GM18499 (cell line): ENCODE measurements around the gene RFX4.

Experiments
- ATAC-seq: cut with Tn5 transposase; IDR thresholded peaks from one replicate; pipeline ENCODE4 v1.9.1; 2021; ENCODE audit warnings: moderate number of reproducible peaks; ENCODE audit not compliant: insufficient read depth, unreplicated experiment

Gene RFX4

GRCh38 chr12:106582641-106583230 is at the start of gene RFX4:
Gene RFX4 (plus strand): TSS chr12:106583004. CDS start chr12:106583321, 317 bp downstream.
- ATAC-seq = no peak

DNA sequence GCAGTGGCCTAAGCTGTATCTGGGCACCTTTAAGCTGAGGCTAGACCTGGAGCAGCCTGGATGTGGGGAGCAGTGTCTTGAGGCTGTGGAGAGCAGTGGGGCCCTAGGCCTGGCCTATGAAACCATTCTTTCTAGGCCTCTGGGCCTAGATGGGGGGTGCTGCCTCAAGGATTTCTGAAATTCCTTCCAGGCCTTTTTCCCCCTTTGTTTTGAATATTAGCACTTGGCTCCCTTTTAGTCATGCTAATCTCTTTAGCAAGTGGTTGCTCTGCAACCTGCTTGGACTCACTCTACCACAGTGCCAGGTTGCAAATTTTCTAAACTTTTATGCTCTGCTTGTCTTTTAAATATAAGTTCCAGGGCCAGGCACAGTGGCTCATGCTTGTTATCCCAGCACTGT is 41.6 kb upstream of the RFX4 start:
- ATAC-seq = no peak

GRCh38 chr12:106551410-106551809 is 31.4 kb upstream of the RFX4 start:
- no peak for ATAC-seq

- no peak for ATAC-seq
These were observed 30.6 kb upstream of the RFX4 start for GRCh38 chr12:106552228-106552627.

- no peak for ATAC-seq
These were observed 18.0 kb upstream of the RFX4 start for GRCh38 chr12:106564678-106565329.

- ATAC-seq = no peak
These were observed 16.0 kb upstream of the RFX4 start for GRCh38 chr12:106566771-106567170.

- ATAC-seq = no peak
These were observed 9.6 kb upstream of the RFX4 start for GRCh38 chr12:106573239-106573638.

DNA sequence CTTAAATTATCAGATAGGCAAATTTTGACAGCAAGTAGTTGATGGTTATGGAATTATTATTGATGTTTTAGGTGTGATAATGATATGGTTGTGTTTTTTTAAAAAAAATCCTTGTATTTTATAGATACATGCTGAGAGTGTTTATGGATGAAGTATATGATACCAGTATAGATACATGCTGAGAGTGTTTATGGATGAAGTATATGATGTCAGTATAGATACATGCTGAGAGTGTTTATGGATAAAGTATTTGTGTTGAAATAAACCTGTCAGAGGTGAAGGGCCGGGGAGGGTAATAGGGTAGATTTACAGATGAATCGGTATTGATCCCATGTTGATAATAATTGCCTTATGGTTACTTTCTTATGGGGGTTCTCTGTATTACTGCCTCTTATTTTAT is 6.0 kb upstream of the RFX4 start:
- ATAC-seq = no peak

- no peak for ATAC-seq
These were observed 1.9 kb upstream of the RFX4 start for GRCh38 chr12:106580671-106581508.

DNA sequence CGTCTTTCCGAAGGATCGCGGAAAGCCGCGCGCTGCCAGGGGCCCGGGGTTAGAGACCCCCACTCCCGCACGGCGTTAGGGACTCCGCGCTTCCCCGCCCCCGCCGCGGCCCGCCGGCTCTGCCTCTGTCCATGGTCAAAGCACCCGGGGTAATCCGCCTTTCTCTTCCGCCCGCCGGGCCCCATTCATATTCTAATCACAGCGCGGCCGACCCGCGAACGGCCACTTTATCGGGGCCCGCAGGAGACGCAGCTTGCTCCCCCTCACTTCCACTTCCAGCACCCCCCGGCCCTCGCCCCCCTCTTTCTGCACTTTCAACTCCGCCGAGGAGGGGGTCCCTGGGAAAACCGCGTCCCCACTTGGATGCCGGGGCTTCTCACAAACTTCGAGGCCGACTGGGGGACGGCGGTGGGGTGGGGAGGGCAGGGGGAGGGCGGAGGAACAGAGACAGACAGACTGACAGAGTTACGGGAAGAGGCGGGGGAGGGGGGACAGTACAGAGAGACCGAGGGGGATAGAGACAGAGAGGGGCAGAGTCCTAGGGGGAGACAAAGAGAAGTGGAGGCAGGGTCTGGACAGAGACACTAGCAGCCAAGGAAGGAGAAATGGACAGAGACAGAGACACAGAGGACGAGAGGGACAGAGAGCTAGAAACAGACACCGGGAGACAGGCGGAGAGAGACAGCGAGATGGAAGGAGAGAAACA is 1.1 kb upstream of the RFX4 start:
- no peak for ATAC-seq

GRCh38 chr12:106582249-106582591 is 584 bp upstream of the RFX4 start:
- no peak for ATAC-seq

- no peak for ATAC-seq
These were observed 669 bp downstream of the RFX4 start for GRCh38 chr12:106583242-106584103.

DNA sequence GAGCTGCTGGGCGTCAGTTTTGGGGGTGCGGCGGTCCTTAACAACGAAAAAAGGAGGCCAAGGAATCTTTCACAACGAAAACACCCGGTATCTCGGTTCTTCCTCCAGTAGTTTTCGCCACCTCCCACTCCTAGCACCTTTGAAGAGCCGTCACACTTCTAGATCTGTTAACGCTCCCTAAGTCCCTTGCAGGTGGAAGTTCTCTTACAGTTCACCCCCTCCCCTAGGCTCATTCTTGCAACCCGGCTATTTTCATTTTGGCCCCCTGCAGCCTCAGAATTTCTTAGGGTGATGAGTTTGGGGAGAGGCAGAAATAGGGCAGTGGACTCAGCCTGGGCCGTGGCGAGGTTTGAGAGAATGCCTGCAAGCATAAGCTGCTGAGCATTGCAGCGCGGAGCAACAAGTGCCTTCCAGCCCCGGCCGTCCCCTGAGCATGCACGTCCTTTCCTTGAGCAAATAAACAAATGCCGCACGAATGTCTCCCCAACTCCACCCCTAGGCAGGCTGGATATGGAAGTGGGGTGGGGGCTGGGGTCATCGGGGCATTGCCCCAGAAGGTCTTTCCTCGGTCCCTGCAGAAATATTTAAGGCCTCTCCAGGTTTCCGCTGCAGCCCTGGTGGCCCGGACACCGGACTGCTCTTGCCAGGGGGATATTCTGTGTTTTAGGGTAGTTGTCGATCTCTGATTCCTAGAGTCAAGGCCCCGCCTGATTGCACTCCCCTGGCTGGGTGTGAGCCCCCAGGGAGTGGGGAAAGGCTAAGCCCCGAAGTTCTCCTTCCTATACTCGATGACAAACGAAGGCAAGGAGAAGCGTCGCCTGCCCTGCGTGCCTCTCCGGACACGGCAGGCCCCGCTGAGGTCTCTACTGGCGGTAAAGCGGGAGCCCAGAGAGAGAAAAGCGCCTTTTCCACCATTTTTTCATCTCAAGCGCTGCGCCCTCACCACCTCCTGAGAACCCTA is 1.6 kb downstream of the RFX4 start:
- no peak for ATAC-seq

DNA sequence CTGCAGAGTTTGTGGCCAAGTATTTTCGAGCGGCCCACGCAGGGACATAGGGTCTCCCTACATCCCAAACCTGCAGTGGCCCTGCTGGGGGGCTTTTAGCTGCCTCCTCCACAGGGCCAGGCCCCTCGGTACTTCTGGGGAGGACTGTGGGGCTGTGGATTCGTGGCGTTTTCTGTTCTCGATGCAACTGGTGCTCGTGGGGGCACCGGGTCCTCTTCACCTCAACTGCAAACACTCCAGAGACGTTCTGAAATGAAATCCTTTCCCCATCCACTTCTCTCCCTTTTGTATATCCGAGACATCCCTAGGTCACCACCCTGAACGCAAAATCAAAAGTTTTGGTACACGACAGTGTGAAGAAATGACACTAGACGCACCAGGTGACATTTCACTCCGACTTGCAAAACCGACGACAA is 2.3 kb downstream of the RFX4 start:
- ATAC-seq = no peak

DNA sequence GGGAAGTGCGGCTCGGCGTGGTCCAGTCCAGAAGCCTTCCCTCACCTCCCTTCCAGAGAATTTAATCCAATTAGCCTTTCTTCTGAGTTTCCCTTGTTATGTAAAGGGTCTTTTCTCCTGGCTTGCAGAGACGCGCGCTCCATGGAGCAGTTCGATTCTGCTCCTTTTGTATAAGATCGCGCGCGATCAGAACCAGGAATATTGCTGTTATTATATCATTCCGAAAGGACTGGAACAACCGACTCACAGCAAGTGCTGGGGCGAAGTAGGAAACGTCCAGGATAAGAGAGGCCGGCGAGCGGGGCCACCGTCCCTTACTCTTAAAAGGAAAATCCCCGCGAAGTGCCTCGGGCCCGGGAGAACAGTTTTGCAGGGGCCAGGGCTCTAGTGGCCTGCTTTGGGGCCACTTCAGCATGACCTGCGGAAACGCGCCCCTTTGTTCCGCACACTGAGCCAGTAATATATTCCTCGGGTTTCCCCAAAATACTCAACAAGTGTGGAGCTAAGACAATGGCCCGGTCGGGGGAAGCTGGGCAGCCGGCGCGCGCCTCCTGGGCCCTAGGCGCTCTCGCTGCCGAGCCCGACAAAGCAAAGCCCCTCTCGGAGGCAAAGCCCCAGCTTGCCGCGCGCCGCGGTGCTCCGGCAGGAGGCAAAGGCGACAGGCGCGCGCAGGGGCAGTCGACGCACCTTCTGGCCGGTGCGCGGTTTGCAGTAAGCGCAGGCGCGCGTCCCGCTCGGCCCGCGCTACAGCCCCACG is 2.9 kb downstream of the RFX4 start:
- no peak for ATAC-seq

GRCh38 chr12:106586278-106586802 is 3.5 kb downstream of the RFX4 start:
- ATAC-seq = no peak

DNA sequence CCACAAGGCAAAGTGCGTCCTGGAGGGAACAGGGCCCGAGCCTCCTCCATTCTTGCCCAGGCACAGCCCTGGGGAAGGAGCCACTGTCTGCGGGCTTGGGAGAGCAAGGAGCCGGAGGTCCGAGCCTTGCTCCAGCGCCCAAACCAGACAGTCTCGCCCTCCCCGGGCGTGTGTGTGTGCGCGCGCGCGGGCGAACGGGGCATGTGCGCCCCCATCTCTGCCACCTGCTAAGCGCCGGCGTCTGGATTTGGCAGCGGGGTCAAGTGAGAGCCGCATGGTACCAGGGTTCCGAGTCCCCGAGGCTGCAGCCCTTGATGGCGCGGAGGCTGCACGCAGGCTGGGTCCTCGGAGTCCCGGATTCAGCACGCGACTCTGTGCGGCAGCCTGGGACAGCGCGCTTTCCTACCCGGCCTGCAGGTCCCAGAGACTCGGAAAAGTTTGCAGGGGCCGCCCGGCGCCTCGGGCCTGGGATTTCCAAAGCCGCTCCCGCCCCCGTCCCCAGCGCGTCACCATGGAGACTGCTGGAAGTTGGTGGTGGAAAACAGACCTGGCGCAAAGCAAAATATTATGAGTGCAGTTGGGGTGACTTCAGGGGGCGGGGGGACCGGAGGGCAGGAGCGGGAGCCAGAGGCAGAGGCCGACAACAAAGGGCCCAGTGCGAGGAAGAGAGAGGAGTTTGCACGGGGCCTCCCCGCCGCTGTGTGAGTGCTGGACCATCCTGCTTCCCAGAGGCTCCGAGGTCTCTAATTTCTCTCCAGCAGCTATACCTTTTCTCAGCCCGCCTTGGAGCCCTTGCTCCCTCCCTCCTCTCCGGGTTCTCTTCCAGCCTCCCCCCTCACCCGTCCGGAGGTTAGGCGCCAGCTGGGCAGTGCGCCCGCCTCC is 4.2 kb downstream of the RFX4 start:
- ATAC-seq = no peak
